ENCODE measurements around the gene ZFP69B. TPM values are rescaled to one million over a fixed set of nuclear protein-coding genes. Genes with fewer than 3 reads are reported as not detected.

The ZFP69B gene
- total RNA-seq, 1 donor from 2014 or later: under 0.01 TPM

DNA sequence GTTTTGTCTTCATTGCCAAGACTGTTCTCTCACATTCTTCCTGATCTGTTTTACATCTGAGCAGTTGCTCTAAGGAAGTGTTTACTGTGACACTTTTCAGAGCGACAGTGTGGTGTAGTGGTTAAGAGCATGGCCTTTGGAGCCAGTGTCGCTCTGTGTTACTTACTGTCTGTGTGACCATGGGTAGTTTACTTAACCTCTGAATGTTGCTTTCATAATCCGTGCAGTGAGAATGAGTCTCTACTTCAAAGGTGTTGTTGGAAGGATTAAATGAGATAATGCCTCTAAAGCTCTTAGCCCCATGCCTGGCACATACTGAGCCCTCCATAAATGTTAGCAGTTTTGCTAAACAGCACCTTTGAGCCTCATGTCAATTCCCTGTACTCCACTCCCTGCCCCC lies 35.9 kb upstream of the ZFP69B start:
- Histone ChIP-seq H3K27me3 (ENCODE audit: control insufficient read depth in 3 of 3, insufficient read depth in 3 of 3, low read length in 3 of 3) (no peaks in the 10 kb centered on the region), H3K27ac (ENCODE audit: low read depth, low read length) (no peak overlapping the region), H3K9ac (ENCODE audit: low read depth in 1 of 3, low read length in 3 of 3) (no peak overlapping the region), H3K4me3 (ENCODE audit: low read length in 3 of 3) (no peak overlapping the region), H3K9me3 (ENCODE audit: control insufficient read depth in 3 of 3, low read length in 3 of 3) (no peaks in the 10 kb centered on the region), H3K36me3 (ENCODE audit: control insufficient read depth in 3 of 3, insufficient read depth in 3 of 3, low read length in 3 of 3) (peaks cover 17 to 41% (median 31%) of the 10 kb centered on the region in 3 donors), H3K4me1 (ENCODE audit: control insufficient read depth in 3 of 3, insufficient read depth in 3 of 3, low read length in 3 of 3) (no peaks in the 10 kb centered on the region)

DNA sequence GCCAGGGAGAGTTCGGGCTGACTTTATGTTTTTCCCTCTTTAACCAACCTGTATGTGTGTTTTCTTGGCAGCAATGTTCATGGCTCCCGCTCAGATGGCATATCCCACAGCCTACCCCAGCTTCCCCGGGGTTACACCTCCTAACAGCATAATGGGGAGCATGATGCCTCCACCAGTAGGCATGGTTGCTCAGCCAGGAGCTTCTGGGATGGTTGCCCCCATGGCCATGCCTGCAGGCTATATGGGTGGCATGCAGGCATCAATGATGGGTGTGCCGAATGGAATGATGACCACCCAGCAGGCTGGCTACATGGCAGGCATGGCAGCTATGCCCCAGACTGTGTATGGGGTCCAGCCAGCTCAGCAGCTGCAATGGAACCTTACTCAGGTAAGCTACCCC lies 33.6 kb upstream of the ZFP69B start:
- no peaks in the 10 kb centered on the region for H3K4me1 ChIP-seq (ENCODE audit: control insufficient read depth in 3 of 3, insufficient read depth in 3 of 3, low read length in 3 of 3)
- no peaks in the 10 kb centered on the region for H3K27me3 ChIP-seq (ENCODE audit: control insufficient read depth in 3 of 3, insufficient read depth in 3 of 3, low read length in 3 of 3)
- H3K27ac ChIP-seq (ENCODE audit: low read depth, low read length): no peak overlapping the region
- H3K36me3 ChIP-seq (ENCODE audit: control insufficient read depth in 3 of 3, insufficient read depth in 3 of 3, low read length in 3 of 3): peaks cover 17 to 41% (median 35%) of the 10 kb centered on the region in 3 donors
- H3K9ac ChIP-seq (ENCODE audit: low read depth in 1 of 3, low read length in 3 of 3): no peak overlapping the region
- no peaks in the 10 kb centered on the region for H3K9me3 ChIP-seq (ENCODE audit: control insufficient read depth in 3 of 3, low read length in 3 of 3)
- no peak overlapping the region for H3K4me3 ChIP-seq (ENCODE audit: low read length in 3 of 3)

DNA sequence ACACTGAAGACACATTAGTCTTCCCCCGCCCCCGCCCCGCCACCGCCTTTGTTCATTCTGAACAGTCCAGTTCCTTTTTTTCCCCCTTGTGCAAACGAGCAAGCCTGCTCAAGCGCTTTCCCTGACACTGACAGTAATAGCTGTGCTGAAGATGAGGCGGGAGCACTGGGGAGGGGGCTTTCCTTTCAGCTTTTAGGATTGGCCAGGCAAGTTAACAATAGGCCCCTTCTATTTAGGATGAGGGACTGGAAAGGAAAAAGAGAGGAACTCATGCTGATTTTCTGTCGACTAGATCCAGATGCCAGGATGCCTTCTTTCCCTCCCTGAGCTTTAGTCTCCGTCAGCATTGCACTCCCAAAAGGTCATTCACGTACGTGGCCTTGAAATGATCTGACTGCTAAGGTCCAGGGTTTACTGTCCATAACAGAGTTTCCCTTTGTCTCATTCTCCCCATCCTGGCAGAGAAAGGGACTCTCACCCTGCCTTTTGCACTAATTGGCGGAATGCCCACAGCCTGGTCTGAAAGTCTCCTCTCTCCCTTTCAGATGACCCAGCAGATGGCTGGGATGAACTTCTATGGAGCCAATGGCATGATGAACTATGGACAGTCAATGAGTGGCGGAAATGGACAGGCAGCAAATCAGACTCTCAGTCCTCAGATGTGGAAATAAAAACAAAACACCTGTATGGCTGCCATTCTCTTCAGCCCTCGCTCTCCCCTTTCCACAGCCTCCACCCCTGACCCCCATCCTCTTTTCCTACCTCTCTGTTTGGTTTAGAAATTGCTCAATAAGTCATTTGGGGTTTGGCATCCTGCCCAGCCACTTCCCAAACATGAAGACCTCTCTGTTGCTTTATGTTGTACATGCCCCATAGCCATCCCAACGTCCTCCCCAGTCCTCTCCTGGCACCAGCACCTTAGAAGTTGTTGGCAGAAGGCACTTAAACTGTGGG lies 28.6 kb upstream of the ZFP69B start:
- H3K27me3 ChIP-seq (ENCODE audit: control insufficient read depth in 3 of 3, insufficient read depth in 3 of 3, low read length in 3 of 3): no peaks in the 10 kb centered on the region
- no peak overlapping the region for H3K27ac ChIP-seq (ENCODE audit: low read depth, low read length)
- peaks cover 10 to 16% (median 12%) of the 10 kb centered on the region in 3 donors for H3K4me1 ChIP-seq (ENCODE audit: control insufficient read depth in 3 of 3, insufficient read depth in 3 of 3, low read length in 3 of 3)
- H3K9ac ChIP-seq (ENCODE audit: low read depth in 1 of 3, low read length in 3 of 3): no peak overlapping the region
- H3K4me3 ChIP-seq (ENCODE audit: low read length in 3 of 3): no peak overlapping the region
- no peaks in the 10 kb centered on the region for H3K9me3 ChIP-seq (ENCODE audit: control insufficient read depth in 3 of 3, low read length in 3 of 3)
- H3K36me3 ChIP-seq (ENCODE audit: control insufficient read depth in 3 of 3, insufficient read depth in 3 of 3, low read length in 3 of 3): peaks cover 9 to 16% (median 11%) of the 10 kb centered on the region in 3 donors

DNA sequence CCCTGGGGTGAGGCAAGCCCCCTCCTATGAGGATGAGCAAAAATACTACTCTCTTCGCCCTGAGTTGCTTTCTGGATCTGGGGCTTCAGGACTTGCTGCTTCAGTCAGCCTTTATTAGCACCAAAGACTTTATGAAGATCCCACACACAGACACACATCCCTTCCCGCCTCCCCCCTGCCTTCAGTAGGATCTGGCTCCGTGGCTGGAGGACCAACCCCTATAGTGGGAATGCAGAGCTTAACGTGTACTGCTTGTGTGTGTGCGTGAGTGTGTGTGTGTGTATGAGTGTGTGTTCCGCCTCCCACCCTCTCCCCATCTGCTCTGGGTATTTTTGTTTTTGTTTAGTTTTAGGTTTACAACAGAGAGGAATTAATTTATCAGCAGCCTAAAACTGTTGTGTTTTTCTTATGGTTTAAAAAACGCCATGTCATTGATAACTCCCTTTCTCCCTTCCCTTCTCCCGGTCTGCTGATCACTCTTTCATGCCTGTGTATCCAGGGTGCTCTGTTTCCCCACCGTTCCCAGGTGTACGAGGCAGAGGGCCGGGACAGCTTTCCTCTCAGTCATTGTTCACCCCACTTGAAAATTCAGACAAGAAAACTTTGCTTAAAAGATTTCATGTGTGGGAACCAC lies 27.5 kb upstream of the ZFP69B start:
- no peak overlapping the region for H3K4me3 ChIP-seq (ENCODE audit: low read length in 3 of 3)
- H3K36me3 ChIP-seq (ENCODE audit: control insufficient read depth in 3 of 3, insufficient read depth in 3 of 3, low read length in 3 of 3): peaks cover 1 to 10% (median 3%) of the 10 kb centered on the region in 3 donors
- H3K9ac ChIP-seq (ENCODE audit: low read depth in 1 of 3, low read length in 3 of 3): no peak overlapping the region
- H3K4me1 ChIP-seq (ENCODE audit: control insufficient read depth in 3 of 3, insufficient read depth in 3 of 3, low read length in 3 of 3): peaks cover 10 to 16% (median 12%) of the 10 kb centered on the region in 3 donors
- no peaks in the 10 kb centered on the region for H3K9me3 ChIP-seq (ENCODE audit: control insufficient read depth in 3 of 3, low read length in 3 of 3)
- no peak overlapping the region for H3K27ac ChIP-seq (ENCODE audit: low read depth, low read length)
- H3K27me3 ChIP-seq (ENCODE audit: control insufficient read depth in 3 of 3, insufficient read depth in 3 of 3, low read length in 3 of 3): no peaks in the 10 kb centered on the region

DNA sequence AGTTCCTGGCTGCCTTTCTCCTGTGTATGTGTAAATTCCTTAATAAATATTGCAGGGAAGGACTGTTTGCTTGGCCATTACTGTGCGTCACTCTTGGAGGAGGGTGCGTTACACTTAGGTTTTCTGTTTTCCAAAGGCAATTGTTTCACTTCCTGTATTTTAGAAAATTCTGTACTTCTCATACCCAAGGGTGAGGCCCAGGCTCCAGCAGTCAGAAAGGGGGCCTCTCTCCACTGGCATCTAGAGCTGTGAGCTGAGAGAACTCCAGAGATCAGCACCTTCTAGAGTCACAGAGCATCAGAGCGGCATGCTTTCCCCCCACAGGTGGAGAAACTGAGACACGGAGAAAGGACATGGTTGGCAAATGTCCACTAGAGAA lies 27.0 kb upstream of the ZFP69B start:
- Histone ChIP-seq H3K9ac (ENCODE audit: low read depth in 1 of 3, low read length in 3 of 3) (no peak overlapping the region), H3K27ac (ENCODE audit: low read depth, low read length) (no peak overlapping the region), H3K27me3 (ENCODE audit: control insufficient read depth in 3 of 3, insufficient read depth in 3 of 3, low read length in 3 of 3) (no peaks in the 10 kb centered on the region), H3K36me3 (ENCODE audit: control insufficient read depth in 3 of 3, insufficient read depth in 3 of 3, low read length in 3 of 3) (peaks cover 0 to 10% (median 3%) of the 10 kb centered on the region in 3 donors), H3K4me1 (ENCODE audit: control insufficient read depth in 3 of 3, insufficient read depth in 3 of 3, low read length in 3 of 3) (peaks cover 10 to 16% (median 12%) of the 10 kb centered on the region in 3 donors), H3K9me3 (ENCODE audit: control insufficient read depth in 3 of 3, low read length in 3 of 3) (no peaks in the 10 kb centered on the region), H3K4me3 (ENCODE audit: low read length in 3 of 3) (no peak overlapping the region)

DNA sequence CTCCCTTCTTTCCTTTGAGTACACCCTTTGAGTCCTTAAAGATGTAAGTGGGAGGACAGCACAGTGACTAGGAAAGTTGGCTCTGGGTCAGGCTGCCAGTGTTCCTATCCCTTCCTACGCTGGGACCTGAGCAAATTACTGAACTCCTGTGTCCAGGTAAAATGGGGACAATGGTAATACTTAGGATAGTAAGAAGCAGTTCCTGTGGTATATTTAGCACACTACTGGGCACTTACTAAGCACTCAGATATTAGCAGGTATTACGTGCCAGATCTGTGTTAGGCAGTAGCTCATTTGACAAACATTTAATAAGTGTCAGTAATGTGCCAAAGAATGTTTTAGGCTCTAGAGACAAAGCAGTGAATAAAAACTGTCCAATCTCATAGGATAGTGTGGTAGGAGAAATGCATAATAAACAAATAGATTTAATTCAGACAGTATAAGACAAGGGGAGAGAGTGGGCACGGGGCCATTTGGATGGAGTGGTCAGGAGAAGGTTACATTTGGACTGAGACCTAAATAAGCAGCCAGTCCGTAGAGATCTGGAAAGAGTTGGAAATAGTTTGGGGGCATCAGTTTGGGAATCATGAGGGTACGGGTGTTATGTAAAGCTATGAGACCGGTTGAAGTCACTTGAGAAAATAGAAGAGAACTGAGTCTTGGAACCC lies 26.2 kb upstream of the ZFP69B start:
- Histone ChIP-seq H3K4me1 (ENCODE audit: control insufficient read depth in 3 of 3, insufficient read depth in 3 of 3, low read length in 3 of 3) (peaks cover 10 to 16% (median 12%) of the 10 kb centered on the region in 3 donors), H3K36me3 (ENCODE audit: control insufficient read depth in 3 of 3, insufficient read depth in 3 of 3, low read length in 3 of 3) (peaks cover 0 to 10% (median 3%) of the 10 kb centered on the region in 3 donors), H3K4me3 (ENCODE audit: low read length in 3 of 3) (peak overlapping the region in 1 of 3 donors; percentile 35), H3K9ac (ENCODE audit: low read depth in 1 of 3, low read length in 3 of 3) (peak overlapping the region in 1 of 3 donors; percentile 3), H3K9me3 (ENCODE audit: control insufficient read depth in 3 of 3, low read length in 3 of 3) (no peaks in the 10 kb centered on the region), H3K27ac (ENCODE audit: low read depth, low read length) (no peak overlapping the region), H3K27me3 (ENCODE audit: control insufficient read depth in 3 of 3, insufficient read depth in 3 of 3, low read length in 3 of 3) (no peaks in the 10 kb centered on the region)

DNA sequence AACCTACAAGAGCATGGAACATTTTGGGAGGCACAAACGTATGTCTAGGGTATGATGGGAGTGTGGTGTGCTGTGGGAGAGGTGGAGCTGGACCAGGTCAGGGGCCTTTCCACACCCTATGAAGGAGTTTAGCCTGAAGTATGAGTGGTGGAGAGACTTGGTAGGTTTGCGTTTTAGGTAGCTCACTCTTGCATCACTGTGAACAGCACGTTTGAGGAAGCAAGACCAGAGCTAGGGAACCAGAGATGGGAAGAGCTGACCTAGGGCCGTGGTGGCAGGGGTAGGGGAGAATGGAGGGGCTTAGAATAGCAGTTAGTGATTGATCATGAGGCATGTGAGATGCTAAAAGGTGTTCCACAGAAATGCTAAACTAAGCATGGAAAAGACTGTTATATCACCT lies 25.1 kb upstream of the ZFP69B start:
- Histone ChIP-seq H3K9ac (ENCODE audit: low read depth in 1 of 3, low read length in 3 of 3) (no peak overlapping the region), H3K36me3 (ENCODE audit: control insufficient read depth in 3 of 3, insufficient read depth in 3 of 3, low read length in 3 of 3) (peaks cover 0 to 6% (median 3%) of the 10 kb centered on the region in 3 donors), H3K27me3 (ENCODE audit: control insufficient read depth in 3 of 3, insufficient read depth in 3 of 3, low read length in 3 of 3) (no peaks in the 10 kb centered on the region), H3K9me3 (ENCODE audit: control insufficient read depth in 3 of 3, low read length in 3 of 3) (no peaks in the 10 kb centered on the region), H3K4me1 (ENCODE audit: control insufficient read depth in 3 of 3, insufficient read depth in 3 of 3, low read length in 3 of 3) (peaks cover 10 to 16% (median 12%) of the 10 kb centered on the region in 3 donors), H3K4me3 (ENCODE audit: low read length in 3 of 3) (no peak overlapping the region), H3K27ac (ENCODE audit: low read depth, low read length) (no peak overlapping the region)

DNA sequence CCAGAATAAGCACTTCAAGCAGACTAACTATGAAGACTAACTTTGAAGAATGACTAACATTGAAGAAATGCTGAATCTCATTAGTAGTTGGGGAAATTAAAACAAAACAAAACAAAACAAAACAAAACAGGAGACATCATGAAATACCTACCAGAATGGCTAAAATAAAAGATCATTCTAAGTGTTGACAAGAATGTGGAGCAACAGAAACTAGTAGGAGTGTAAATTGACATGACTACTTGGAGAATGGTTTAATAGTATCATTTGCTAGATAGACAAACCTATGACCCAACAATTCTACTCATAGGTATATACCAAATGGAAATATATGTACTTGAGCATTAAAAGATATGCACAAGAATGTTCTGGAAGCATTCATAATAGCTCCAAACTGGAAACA lies 18.9 kb upstream of the ZFP69B start:
- H3K27me3 ChIP-seq (ENCODE audit: control insufficient read depth in 3 of 3, insufficient read depth in 3 of 3, low read length in 3 of 3): no peaks in the 10 kb centered on the region
- no peaks in the 10 kb centered on the region for H3K9me3 ChIP-seq (ENCODE audit: control insufficient read depth in 3 of 3, low read length in 3 of 3)
- H3K4me1 ChIP-seq (ENCODE audit: control insufficient read depth in 3 of 3, insufficient read depth in 3 of 3, low read length in 3 of 3): no peaks in the 10 kb centered on the region
- no peak overlapping the region for H3K27ac ChIP-seq (ENCODE audit: low read depth, low read length)
- no peak overlapping the region for H3K9ac ChIP-seq (ENCODE audit: low read depth in 1 of 3, low read length in 3 of 3)
- no peaks in the 10 kb centered on the region for H3K36me3 ChIP-seq (ENCODE audit: control insufficient read depth in 3 of 3, insufficient read depth in 3 of 3, low read length in 3 of 3)
- H3K4me3 ChIP-seq (ENCODE audit: low read length in 3 of 3): no peak overlapping the region

DNA sequence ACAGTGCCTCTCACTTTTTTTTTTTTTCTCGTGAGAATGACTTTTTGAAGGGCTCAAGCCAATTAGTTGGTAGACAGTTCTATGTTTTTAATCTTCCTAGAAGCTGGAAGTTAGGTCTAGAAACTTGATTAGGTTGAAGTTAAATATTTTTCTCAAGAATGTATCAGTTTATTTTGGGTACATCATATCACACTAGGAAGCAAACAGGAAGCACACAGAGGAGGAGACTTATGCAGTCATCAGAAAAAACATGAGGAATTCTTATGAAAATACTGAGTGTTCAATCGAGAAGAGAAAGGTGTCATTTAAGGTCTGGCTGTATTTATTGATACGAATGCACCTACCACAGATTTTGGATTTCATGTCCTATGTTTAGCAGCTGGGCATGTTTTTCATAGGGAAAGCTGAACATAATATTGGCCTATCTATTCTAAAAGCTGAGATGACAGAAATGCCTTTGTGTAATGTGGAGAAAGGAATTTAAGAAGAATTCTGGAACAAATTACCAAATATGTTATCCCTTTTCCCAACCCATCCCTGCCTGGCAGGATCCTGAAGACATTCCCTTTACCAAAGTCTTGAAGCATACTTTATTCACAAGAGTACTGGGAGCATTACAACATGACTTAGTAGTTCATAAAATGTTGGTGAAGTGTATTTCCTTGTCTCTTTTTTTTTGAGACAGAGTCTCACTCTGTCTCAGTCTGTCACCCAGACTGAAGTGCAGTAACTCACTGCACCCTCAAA lies 17.5 kb upstream of the ZFP69B start:
- Histone ChIP-seq H3K27me3 (ENCODE audit: control insufficient read depth in 3 of 3, insufficient read depth in 3 of 3, low read length in 3 of 3) (no peaks in the 10 kb centered on the region), H3K27ac (ENCODE audit: low read depth, low read length) (no peak overlapping the region), H3K9ac (ENCODE audit: low read depth in 1 of 3, low read length in 3 of 3) (no peak overlapping the region), H3K36me3 (ENCODE audit: control insufficient read depth in 3 of 3, insufficient read depth in 3 of 3, low read length in 3 of 3) (no peaks in the 10 kb centered on the region), H3K4me1 (ENCODE audit: control insufficient read depth in 3 of 3, insufficient read depth in 3 of 3, low read length in 3 of 3) (no peaks in the 10 kb centered on the region), H3K9me3 (ENCODE audit: control insufficient read depth in 3 of 3, low read length in 3 of 3) (no peaks in the 10 kb centered on the region), H3K4me3 (ENCODE audit: low read length in 3 of 3) (no peak overlapping the region)
